HG02981 (cell line): ENCODE data around the gene ENKUR.
"Not testable (repeated sequence)": the region's sequence is repeated elsewhere in the genome, so short reads cannot be mapped to it uniquely, and the experiment has no call there.

Experiments used
- ATAC-seq: cut with Tn5 transposase; IDR thresholded peaks from one replicate; pipeline ENCODE4 v1.9.1; 2021; ENCODE audit warnings: mild to moderate bottlenecking, moderate library complexity; ENCODE audit not compliant: unreplicated experiment

The ENKUR gene

GRCh38 chr10:24979685-24980084, 36.3 kb downstream of the ENKUR start:
- ATAC-seq = no peak

GRCh38 chr10:24974976-24975375, 41.0 kb downstream of the ENKUR start:
- ATAC-seq = no peak

GRCh38 chr10:24973163-24973562, 42.8 kb downstream of the ENKUR start:
- no peak for ATAC-seq

- no peak for ATAC-seq
These were observed 44.6 kb downstream of the ENKUR start for GRCh38 chr10:24971374-24971773.

- no peak for ATAC-seq
These were observed 46.1 kb downstream of the ENKUR start for GRCh38 chr10:24969841-24970281.

- ATAC-seq = not testable (repeated sequence)
These were observed 47.0 kb downstream of the ENKUR start for GRCh38 chr10:24968951-24969350.

- ATAC-seq = no peak
These were observed 47.6 kb downstream of the ENKUR start for GRCh38 chr10:24968349-24968748.

GRCh38 chr10:24966962-24967481, 48.9 kb downstream of the ENKUR start:
- ATAC-seq = no peak

GRCh38 chr10:24965051-24965450, 50.9 kb downstream of the ENKUR start:
- no peak for ATAC-seq

- ATAC-seq = no peak
These were observed 52.4 kb downstream of the ENKUR start for GRCh38 chr10:24963521-24964041.

- no peak for ATAC-seq
These were observed 53.0 kb downstream of the ENKUR start for GRCh38 chr10:24962995-24963394.

GRCh38 chr10:24961582-24961981, 54.4 kb downstream of the ENKUR start:
- ATAC-seq = no peak

- ATAC-seq = no peak
These were observed 56.6 kb downstream of the ENKUR start for GRCh38 chr10:24959382-24959730.

- ATAC-seq = no peak
These were observed 57.1 kb downstream of the ENKUR start for GRCh38 chr10:24958721-24959381.

- no peak for ATAC-seq
These were observed 57.8 kb downstream of the ENKUR start for GRCh38 chr10:24958091-24958720.

GRCh38 chr10:24957624-24958051, 58.3 kb downstream of the ENKUR start:
- not testable (repeated sequence) for ATAC-seq

- ATAC-seq = no peak
These were observed 62.3 kb downstream of the ENKUR start for GRCh38 chr10:24953675-24954074.

- peak; percentile 71 for ATAC-seq
These were observed 63.0 kb downstream of the ENKUR start for GRCh38 chr10:24952707-24953645.

- peak; percentile 39 for ATAC-seq
These were observed 63.7 kb downstream of the ENKUR start, which contains the start of gene PRTFDC1 for GRCh38 chr10:24952143-24952706. TSS of gene PRTFDC1 (minus strand) at chr10:24952606. CDS start at chr10:24952575, 31 bp downstream.
